Anterior cingulate cortex (tissue), 58 donors: Measurements from ENCODE around the gene SMTN.
"Not testable (repeated sequence)": the region's sequence is repeated elsewhere in the genome, so short reads cannot be mapped to it uniquely, and the experiment has no call there.

Source experiments
- DNase-seq, 58 donors: peaks; one replicate each; lab custom pipeline; 2025; lab: John Stamatoyannopoulos, UW

The SMTN gene

DNA sequence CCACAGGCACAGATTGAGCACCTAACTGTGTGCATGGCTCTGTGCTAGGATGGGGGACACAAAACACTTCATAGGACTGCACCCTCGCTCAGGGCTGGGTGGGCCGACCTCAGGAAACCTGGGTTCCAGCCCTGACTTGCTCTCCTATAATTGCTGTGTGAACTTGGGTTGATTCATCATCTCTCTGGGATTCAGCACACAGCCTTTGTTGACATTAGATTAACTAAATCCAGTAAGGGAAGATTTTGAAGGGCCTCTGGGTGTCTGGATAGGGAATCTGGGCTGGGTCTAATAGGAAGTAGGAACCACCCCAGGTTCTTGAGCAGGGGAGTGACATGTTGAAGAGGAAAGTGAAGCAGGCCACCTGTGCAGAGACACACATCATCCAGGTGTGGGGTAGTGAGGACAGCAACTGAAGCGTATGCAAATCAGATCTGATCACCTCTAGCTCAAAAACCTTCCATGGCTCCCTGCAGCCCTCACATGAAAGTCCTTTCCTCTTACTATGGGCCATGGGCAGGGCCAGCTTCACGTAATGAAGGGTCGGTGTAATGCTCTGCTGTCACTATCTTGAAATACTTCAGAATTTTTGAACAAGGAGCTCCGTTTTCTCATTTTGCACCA lies 11.3 kb upstream of the SMTN start:
- not testable (repeated sequence) for DNase-seq

DNA sequence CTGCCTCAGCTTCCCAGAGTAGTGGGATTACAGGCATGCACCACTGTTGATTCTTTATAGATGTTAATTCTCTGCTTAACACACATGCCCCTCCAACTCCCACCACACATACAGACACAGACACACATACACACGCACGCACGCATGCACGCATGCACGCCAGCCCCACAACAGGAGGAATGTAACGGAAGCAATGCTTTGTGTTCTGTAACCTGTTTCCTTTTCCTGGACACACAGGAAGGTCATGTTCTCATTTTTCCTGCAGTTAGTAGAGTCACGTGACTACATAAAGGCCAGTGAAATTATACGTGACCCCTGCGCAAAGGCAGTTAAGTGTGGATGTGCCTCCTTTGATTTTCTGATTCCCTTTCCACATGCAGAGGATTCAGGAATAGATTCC lies 8.0 kb upstream of the SMTN start:
- not testable (repeated sequence) for DNase-seq

- not testable (repeated sequence) for DNase-seq
Measured at GRCh38 chr22:31073545-31074145, 7.5 kb upstream of the SMTN start.

GRCh38 chr22:31075961-31076360 lies 5.2 kb upstream of the SMTN start:
- DNase-seq, result no peak

DNA sequence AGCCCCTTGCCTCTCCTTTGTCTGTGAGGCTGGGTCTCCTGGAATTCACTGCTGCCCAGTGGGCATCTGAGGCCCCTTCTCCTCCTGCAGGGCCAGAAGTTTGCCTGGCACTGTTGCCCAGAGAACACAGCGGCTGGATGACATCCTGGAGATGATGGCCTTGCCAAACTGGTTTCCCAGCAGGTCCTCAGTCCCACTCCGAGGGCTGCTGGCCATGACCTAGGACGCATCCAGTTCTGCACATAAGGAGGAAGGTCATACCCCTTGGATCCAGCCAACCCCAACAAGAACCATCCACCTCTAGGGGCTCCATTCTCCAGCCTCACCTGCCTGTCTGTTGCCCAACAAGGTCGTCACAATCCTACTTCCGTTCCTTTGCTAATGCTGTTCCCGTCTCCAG lies 3.4 kb upstream of the SMTN start:
- DNase-seq, result no peak

DNA sequence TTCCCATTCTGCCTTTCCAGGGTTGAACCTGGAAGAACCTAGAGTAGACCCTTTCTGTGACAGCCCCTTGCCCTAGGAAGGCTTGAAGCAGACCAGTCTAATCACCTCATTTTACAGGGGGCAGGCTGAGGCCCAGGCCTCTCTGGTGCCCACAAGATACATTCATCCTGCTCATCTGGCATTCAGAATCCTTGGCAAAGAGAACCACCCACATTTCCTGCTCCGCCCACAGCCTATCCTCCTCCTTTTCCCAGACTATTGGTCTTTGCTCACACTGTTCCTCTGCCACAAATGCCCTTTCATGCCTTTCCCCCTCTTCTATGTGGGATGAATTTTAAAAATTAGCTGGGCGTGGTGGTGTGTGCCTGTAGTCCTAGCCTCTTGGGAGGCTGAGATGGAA lies 2.7 kb upstream of the SMTN start:
- DNase-seq, result not testable (repeated sequence)

GRCh38 chr22:31079095-31079642 lies 1.9 kb upstream of the SMTN start:
- no peak for DNase-seq

- no peak for DNase-seq
Measured at GRCh38 chr22:31080164-31080847, 812 bp upstream of the SMTN start.

DNA sequence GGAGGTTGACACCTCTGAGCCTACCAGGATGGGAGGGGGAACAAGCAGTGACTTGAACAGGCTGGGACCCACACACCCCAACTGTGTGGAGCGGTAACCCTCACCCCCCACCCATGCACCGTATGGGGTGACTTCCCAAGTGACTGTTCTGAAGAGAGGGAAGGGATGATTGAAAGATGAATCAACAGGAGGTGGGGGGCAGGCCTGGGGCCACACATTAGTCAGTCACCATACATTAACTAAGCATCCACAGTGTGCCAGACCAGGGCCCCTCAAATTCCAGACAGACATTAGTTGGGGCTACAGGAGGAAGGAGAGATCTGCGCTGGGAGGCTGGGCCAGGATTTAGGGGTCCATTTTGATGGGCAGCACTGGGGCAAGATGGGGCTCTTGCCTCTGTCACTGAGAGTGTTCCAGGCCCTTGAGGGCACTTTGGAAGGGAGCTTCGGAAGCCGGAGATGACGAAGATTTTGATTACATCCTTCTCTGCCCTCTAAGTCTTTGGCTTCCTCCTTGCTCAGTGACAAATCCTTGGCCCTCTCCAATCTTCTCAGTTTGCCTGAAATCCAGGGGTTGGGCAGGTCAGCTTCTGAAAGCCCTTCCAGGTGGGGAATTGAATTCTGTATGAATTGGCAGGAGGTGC lies 966 bp downstream of the SMTN start:
- no peak for DNase-seq

- no peak for DNase-seq
Measured at GRCh38 chr22:31082606-31083376, 1.7 kb downstream of the SMTN start.

GRCh38 chr22:31083377-31083768 lies 2.3 kb downstream of the SMTN start:
- no peak for DNase-seq

DNA sequence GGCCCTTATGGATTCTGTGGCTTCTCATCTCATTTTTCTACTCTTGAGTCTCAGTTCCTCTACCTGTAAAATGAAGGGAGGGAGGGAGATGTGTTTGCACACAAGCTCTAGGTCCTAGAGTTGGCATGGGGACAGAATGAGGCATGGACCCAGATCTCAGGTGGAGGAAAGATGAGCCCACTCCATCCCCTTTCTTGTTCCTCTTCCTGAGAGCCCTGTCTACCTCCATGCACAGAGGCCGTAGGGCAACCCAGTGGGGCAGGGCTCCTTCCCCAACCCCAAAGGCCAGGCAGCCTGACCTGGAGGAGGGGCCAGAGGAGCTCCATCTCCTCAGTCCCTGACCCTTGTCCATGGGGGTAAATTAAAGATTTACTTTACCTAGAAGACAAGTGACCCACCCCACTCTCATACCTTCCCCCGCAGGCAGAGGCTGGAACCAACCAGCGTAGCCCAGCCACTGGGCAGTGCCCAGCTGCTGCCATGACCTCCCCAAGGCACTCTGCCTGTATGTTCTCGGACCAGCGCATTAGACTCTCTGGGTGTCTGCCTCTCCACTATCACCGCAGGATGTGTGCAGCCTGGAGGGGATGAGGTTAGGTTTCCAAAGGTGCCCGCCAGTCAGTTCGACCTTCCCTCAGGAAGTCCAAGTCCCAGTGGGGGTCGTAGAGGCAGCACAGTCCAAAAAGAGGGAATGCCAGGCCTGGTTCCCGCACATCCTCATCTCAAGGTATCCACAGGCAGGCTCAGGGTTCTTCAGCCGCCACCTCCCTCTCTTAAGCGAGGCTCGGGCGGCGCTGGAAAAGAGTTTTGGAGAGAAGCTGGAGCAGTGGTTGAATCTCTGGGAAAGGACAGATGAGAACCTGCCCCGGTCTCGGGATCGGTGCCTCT lies 3.0 kb downstream of the SMTN start:
- DNase-seq, result peak in 1 of 58 donors; percentile 27

DNA sequence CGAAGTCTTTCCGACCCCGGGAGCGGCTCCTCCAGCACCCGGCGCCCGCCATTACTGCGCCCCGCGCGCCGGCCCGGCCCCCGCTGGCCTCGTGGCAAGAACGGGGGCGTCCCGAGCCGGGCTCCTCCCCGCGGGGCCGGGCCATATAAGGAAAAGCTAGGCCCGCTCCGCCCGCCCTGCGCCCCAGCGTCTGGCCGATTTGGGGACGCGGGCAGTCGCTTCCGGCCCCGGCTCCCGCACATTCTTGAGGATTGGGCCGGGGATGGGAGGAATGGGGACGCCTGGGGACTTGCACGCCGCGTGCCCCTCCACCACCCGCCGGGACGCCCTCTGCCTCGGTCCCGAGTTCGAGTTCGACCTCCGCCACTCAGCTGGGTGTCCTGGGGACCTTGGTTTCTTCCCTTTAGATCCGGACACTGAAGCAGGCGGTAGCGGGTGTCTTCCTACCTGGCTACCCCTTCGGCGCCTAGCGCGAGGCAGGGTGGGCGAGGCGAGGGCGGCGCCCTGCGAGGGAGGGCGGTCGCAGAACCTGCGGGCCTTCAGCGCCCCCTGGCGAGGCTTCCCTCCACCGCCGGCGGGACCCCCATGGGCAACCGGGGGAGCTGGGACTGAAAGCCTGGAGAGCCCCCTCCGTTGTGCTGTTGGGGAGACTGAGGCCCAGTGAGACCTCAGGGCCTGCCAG lies 3.8 kb downstream of the SMTN start:
- peak in 55 of 58 donors; percentile 49 to 85 (median 73) for DNase-seq

GRCh38 chr22:31085493-31085824 lies 4.3 kb downstream of the SMTN start:
- peak in 45 of 58 donors; percentile 45 to 84 (median 70) for DNase-seq

- DNase-seq, result no peak
Measured at GRCh38 chr22:31085928-31086327, 4.8 kb downstream of the SMTN start.

- no peak for DNase-seq
Measured at GRCh38 chr22:31086703-31087330, 5.7 kb downstream of the SMTN start.

- no peak for DNase-seq
Measured at GRCh38 chr22:31087744-31088215, 6.7 kb downstream of the SMTN start.
